HepG2 (cell line): Measurements from ENCODE around the gene KCNAB3. TPM values are rescaled to one million over a fixed set of nuclear protein-coding genes. Genes with fewer than 3 reads are reported as not detected.
A peak's percentile ranks its signal among the peaks of the same experiment; 100 is the strongest.

ENCODE experiments used
- ATM ChIP-seq: fragments of 450-650 bp; IDR thresholded peaks from 2 replicates; pipeline ENCODE4 v1.7.1; 2017; ENCODE audit warnings: mild to moderate bottlenecking, borderline replicate concordance
- BATF2 ChIP-seq: sonication (generic); formaldehyde crosslinking; IDR thresholded peaks from 2 replicates; pipeline ENCODE4 v1.8.0; 2022; ENCODE audit warnings: mild to moderate bottlenecking, missing genetic modification reagents, moderate library complexity
- EHMT2 ChIP-seq: fragments of 200-600 bp; sonication (generic); IDR thresholded peaks from 2 replicates; pipeline ENCODE4 v1.7.0; 2017; ENCODE audit warnings: antibody characterized with exemption, low read depth, low read length, borderline replicate concordance
- FOSL1 ChIP-seq: sonication (generic); formaldehyde crosslinking; IDR thresholded peaks from 2 replicates; pipeline ENCODE4 v1.9.0; 2021; ENCODE audit warnings: missing genetic modification reagents, borderline replicate concordance
- KLF6 ChIP-seq: IDR thresholded peaks from 2 replicates; pipeline ENCODE4 v1.8.0; 2016; ENCODE audit warnings: missing biosample characterization, missing genetic modification reagents
- KLF9 ChIP-seq: IDR thresholded peaks from 2 replicates; pipeline ENCODE4 v1.6.1; 2016; ENCODE audit warnings: low read depth
- NFYB ChIP-seq: sonication (generic); formaldehyde crosslinking; IDR thresholded peaks from 2 replicates; pipeline ENCODE4 v1.4.0; 2020; ENCODE audit warnings: missing genetic modification reagents
- PAF1 ChIP-seq: IDR thresholded peaks from 2 replicates; pipeline ENCODE4 v1.6.1; 2016; ENCODE audit warnings: missing genetic modification reagents, missing compliant biosample characterization
- PHF8 ChIP-seq: sonication (generic); formaldehyde crosslinking; IDR thresholded peaks from 2 replicates; pipeline ENCODE4 v1.5.0; 2020; ENCODE audit warnings: missing genetic modification reagents
- POGK ChIP-seq: sonication (generic); formaldehyde crosslinking; conservative IDR thresholded peaks from 2 replicates; pipeline ENCODE4 v1.8.0; 2022; ENCODE audit warnings: mild to moderate bottlenecking, moderate library complexity, missing genetic modification reagents
- POGZ ChIP-seq: sonication (generic); formaldehyde crosslinking; IDR thresholded peaks from 2 replicates; pipeline ENCODE4 v1.4.0; 2020; ENCODE audit warnings: mild to moderate bottlenecking, missing genetic modification reagents
- RARA ChIP-seq: IDR thresholded peaks from 2 replicates; pipeline ENCODE4 v1.6.1; 2016; ENCODE audit warnings: missing genetic modification reagents, missing compliant biosample characterization
- RFXANK ChIP-seq: IDR thresholded peaks from 2 replicates; pipeline ENCODE4 v1.6.1; 2016
- RXRB ChIP-seq: IDR thresholded peaks from 2 replicates; pipeline ENCODE4 v1.6.1; 2016; ENCODE audit warnings: borderline replicate concordance, missing genetic modification reagents, missing compliant biosample characterization
- SAFB2 ChIP-seq: sonication (generic); formaldehyde crosslinking; IDR thresholded peaks from 2 replicates; pipeline ENCODE4 v1.5.1; 2020; ENCODE audit warnings: missing genetic modification reagents, low read depth, mild to moderate bottlenecking, borderline replicate concordance
- YEATS4 ChIP-seq: sonication (generic); formaldehyde crosslinking; IDR thresholded peaks from 2 replicates; pipeline ENCODE4 v1.4.0; 2020; ENCODE audit warnings: missing genetic modification reagents, borderline replicate concordance
- ZFP1 ChIP-seq: IDR thresholded peaks from 2 replicates; pipeline ENCODE4 v1.6.1; 2016
- ZFP36 ChIP-seq: fragments of 150-350 bp; IDR thresholded peaks from 2 replicates; pipeline ENCODE4 v1.6.1; 2018; ENCODE audit warnings: borderline replicate concordance, low read length, low read depth; ENCODE audit not compliant: partially characterized antibody
- ZNF101 ChIP-seq: sonication (generic); formaldehyde crosslinking; IDR thresholded peaks from 2 replicates; pipeline ENCODE4 v1.4.0; 2020; ENCODE audit warnings: mild to moderate bottlenecking, low read depth, missing genetic modification reagents, borderline replicate concordance
- ZNF138 ChIP-seq: sonication (generic); formaldehyde crosslinking; IDR thresholded peaks from 2 replicates; pipeline ENCODE4 v1.5.0; 2020; ENCODE audit warnings: mild to moderate bottlenecking, low read depth, missing genetic modification reagents
- ZNF263 ChIP-seq: sonication (generic); formaldehyde crosslinking; IDR thresholded peaks from 2 replicates; pipeline ENCODE4 v1.4.0; 2020; ENCODE audit warnings: missing genetic modification reagents
- ZNF264 ChIP-seq: sonication (generic); formaldehyde crosslinking; IDR thresholded peaks from 2 replicates; pipeline ENCODE4 v1.4.0; 2020; ENCODE audit warnings: missing genetic modification reagents
- ZNF281 ChIP-seq: sonication (generic); formaldehyde crosslinking; IDR thresholded peaks from 2 replicates; pipeline ENCODE4 v1.4.0; 2020; ENCODE audit warnings: missing genetic modification reagents, borderline replicate concordance
- ZNF333 ChIP-seq: sonication (generic); formaldehyde crosslinking; IDR thresholded peaks from 2 replicates; pipeline ENCODE4 v1.4.0; 2020; ENCODE audit warnings: mild to moderate bottlenecking, missing genetic modification reagents, borderline replicate concordance
- ZNF530 ChIP-seq: sonication (generic); formaldehyde crosslinking; IDR thresholded peaks from 2 replicates; pipeline ENCODE4 v1.5.0; 2020; ENCODE audit warnings: low read depth, mild to moderate bottlenecking, missing genetic modification reagents
- ZNF598 ChIP-seq: sonication (generic); formaldehyde crosslinking; IDR thresholded peaks from 2 replicates; pipeline ENCODE4 v1.5.1; 2020; ENCODE audit warnings: mild to moderate bottlenecking, missing genetic modification reagents, borderline replicate concordance
- ZNF678 ChIP-seq: sonication (generic); formaldehyde crosslinking; IDR thresholded peaks from 2 replicates; pipeline ENCODE4 v1.4.0; 2020; ENCODE audit warnings: mild to moderate bottlenecking, missing genetic modification reagents
- ZSCAN30 ChIP-seq: sonication (generic); formaldehyde crosslinking; IDR thresholded peaks from 2 replicates; pipeline ENCODE4 v1.5.0; 2020; ENCODE audit warnings: mild to moderate bottlenecking, missing genetic modification reagents
- polyA plus RNA-seq, 8 experiments: library from polyadenylated mRNA; depleted of rRNA in 3 of 8; stranded (reverse) in 7 of 8; unstranded in 1 of 8; fragments of >200 nt; fragmentation: Illumina TruSeq in 4 of 8; extraction: Trizol in 4 of 8; gene quantifications; 2 replicates each; pipeline versions ENCODE4 v1.2.1 to v1.2.3, GENCODE V29; 2011 to 2016; ENCODE audit warnings: low read depth in 4 of 8, missing spikeins in 1 of 8, mixed read lengths in 1 of 8; ENCODE audit not compliant: insufficient read depth in 1 of 8
- total RNA-seq, 5 experiments: library from RNA; depleted of rRNA; stranded (reverse); fragments of >200 nt; fragmentation: Illumina TruSeq; extraction: Trizol; gene quantifications; 2 replicates each; pipeline ENCODE4 v1.2.3, GENCODE V29; 2016; ENCODE audit warnings: low read depth in 1 of 5

The KCNAB3 gene
- total and polyA plus RNA-seq, 2 of the 13 experiments (the other 11 are each of a cell fraction or from before 2014, with no cell fraction given): 0.29 to 0.88 TPM

- no peak for TF ChIP-seq ZNF333 (CRISPR knock-in tag)
- no peak for TF ChIP-seq YEATS4 (CRISPR knock-in tag)
- TF ChIP-seq POGK (CRISPR knock-in tag): 0 out of 2 replicates have a peak, but pooled peaks have one; percentile 32
- TF ChIP-seq RFXANK (CRISPR knock-in tag): no peak
- TF ChIP-seq FOSL1 (CRISPR knock-in tag): no peak
- TF ChIP-seq ZNF138 (CRISPR knock-in tag): no peak
- no peak for TF ChIP-seq ZFP36
- peak; percentile 78 for TF ChIP-seq NFYB
- TF ChIP-seq RXRB (CRISPR knock-in tag): no peak; the same call in 1 of the 2 replicates
- TF ChIP-seq ZNF530 (CRISPR knock-in tag): no peak
- no peak for TF ChIP-seq KLF9 (CRISPR knock-in tag)
- no peak for TF ChIP-seq SAFB2 (CRISPR knock-in tag)
- TF ChIP-seq POGZ (CRISPR knock-in tag): no peak; the same call in 1 of the 2 replicates
- TF ChIP-seq PHF8: peak; percentile 87
- no peak for TF ChIP-seq ATM
- no peak for TF ChIP-seq ZSCAN30
- TF ChIP-seq ZFP1 (CRISPR knock-in tag): no peak
- no peak for TF ChIP-seq ZNF264 (CRISPR knock-in tag)
- no peak for TF ChIP-seq KLF6
- no peak for TF ChIP-seq PAF1 (CRISPR knock-in tag)
- TF ChIP-seq ZNF101 (CRISPR knock-in tag): no peak
- no peak for TF ChIP-seq EHMT2
- no peak; the same call in 1 of the 2 replicates for TF ChIP-seq ZNF281 (CRISPR knock-in tag)
- 0 out of 2 replicates have a peak, but pooled peaks have one; percentile 47 for TF ChIP-seq ZNF678 (CRISPR knock-in tag)
- no peak for TF ChIP-seq ZNF263 (CRISPR knock-in tag)
- no peak for TF ChIP-seq RARA (CRISPR knock-in tag)
- TF ChIP-seq ZNF598 (CRISPR knock-in tag): 0 out of 2 replicates have a peak, but pooled peaks have one; percentile 18
- no peak for TF ChIP-seq BATF2 (CRISPR knock-in tag)
Observed at GRCh38 chr17:7931709-7932482, 2.2 kb upstream of the KCNAB3 start, which contains the start of the genes CNTROB and TRAPPC1 (continued).
